Tibial artery (tissue), 4 donors: ENCODE results near the gene NAT9.

Experiments
- DNase-seq, 2 donors: peaks; one replicate each; pipeline ENCODE4 v3.0.0-alpha.2; 2019
- H3K27ac ChIP-seq, 2 donors: fragments of 200-600 bp; sonication (generic) in 1 of 2; 1 replicate in 1 of 2; 2 replicates in 1 of 2; pipeline ENCODE4 v1.5.1; 2018 to 2019; ENCODE audit warnings: mild to moderate bottlenecking in 1 of 2
- H3K27me3 ChIP-seq, 2 donors: fragments of 200-600 bp; sonication (generic) in 1 of 2; one replicate each; pipeline versions ENCODE4 v1.5.1 to v1.6.0; 2016 to 2019
- H3K36me3 ChIP-seq, 3 donors: fragments of 200-600 bp; sonication (generic) in 2 of 3; one replicate each; pipeline ENCODE4 v1.5.1; 2016 to 2019; ENCODE audit warnings: mild to moderate bottlenecking in 2 of 3
- H3K4me1 ChIP-seq, 4 donors: fragments of 200-600 bp; sonication (generic) in 2 of 4; 1 replicate in 3 of 4; 2 replicates in 1 of 4; pipeline ENCODE4 v1.5.1; 2016 to 2019
- H3K4me3 ChIP-seq, 2 donors: fragments of 200-600 bp; sonication (generic) in 1 of 2; 1 replicate in 1 of 2; 2 replicates in 1 of 2; pipeline ENCODE4 v1.5.1; 2018 to 2019; ENCODE audit warnings: mild to moderate bottlenecking in 2 of 2
- H3K9me3 ChIP-seq, 3 donors: fragments of 200-600 bp; sonication (generic) in 1 of 3; one replicate each; pipeline ENCODE4 v1.5.1; 2016 to 2019
- CTCF ChIP-seq, 2 experiments: fragments of 200-600 bp in 1 of 2; fragments of 450-650 bp in 1 of 2; IDR thresholded peaks; one replicate each; pipeline ENCODE4 v1.5.1; 2017 to 2019; ENCODE audit warnings: antibody characterized with exemption in 2 of 2, mild to moderate bottlenecking in 1 of 2, moderate library complexity in 1 of 2
- intact Hi-C: fragments of 100-400 bp; cut with DNase I; formaldehyde crosslinking; loops from one replicate; pipeline ENCODE4 v1.15.0; 2023; ENCODE audit warnings: low total_unique reads

The NAT9 gene

GRCh38 chr17:74758848-74759168, 17.3 kb downstream of the NAT9 start:
- H3K4me3 ChIP-seq: no peak overlapping the region
- no peaks in the 10 kb centered on the region for H3K9me3 ChIP-seq
- H3K27me3 ChIP-seq: no peaks in the 10 kb centered on the region
- no peak for DNase-seq
- H3K36me3 ChIP-seq: no peaks in the 10 kb centered on the region
- intact Hi-C loops: no loop called here
- no peak overlapping the region for H3K27ac ChIP-seq
- H3K4me1 ChIP-seq: peaks cover 0 to 53% (median 17%) of the 10 kb centered on the region in 4 donors
- no peak for TF ChIP-seq CTCF (IDR thresholded peaks at IDR 0.05)

- Histone ChIP-seq H3K4me1 (peaks cover 0 to 53% (median 17%) of the 10 kb centered on the region in 4 donors), H3K27me3 (no peaks in the 10 kb centered on the region), H3K4me3 (no peak overlapping the region), H3K36me3 (no peaks in the 10 kb centered on the region), H3K27ac (no peak overlapping the region), H3K9me3 (no peaks in the 10 kb centered on the region)
- TF ChIP-seq CTCF (IDR thresholded peaks at IDR 0.05): no peak
- DNase-seq: no peak
- intact Hi-C loops: no loop called here
These were observed 18.0 kb downstream of the NAT9 start for GRCh38 chr17:74757931-74758847.

GRCh38 chr17:74757502-74757901, 18.6 kb downstream of the NAT9 start:
- H3K27ac ChIP-seq: no peak overlapping the region
- H3K9me3 ChIP-seq: no peaks in the 10 kb centered on the region
- no peaks in the 10 kb centered on the region for H3K36me3 ChIP-seq
- H3K4me1 ChIP-seq: peaks cover 0 to 50% (median 17%) of the 10 kb centered on the region in 4 donors
- intact Hi-C loops: no loop called here
- H3K4me3 ChIP-seq: no peak overlapping the region
- peak in 1 of 2 donors; percentile 46 for DNase-seq
- no peaks in the 10 kb centered on the region for H3K27me3 ChIP-seq
- TF ChIP-seq CTCF (IDR thresholded peaks at IDR 0.05): no peak

- H3K36me3 ChIP-seq: no peaks in the 10 kb centered on the region
- no peak overlapping the region for H3K4me3 ChIP-seq
- H3K27me3 ChIP-seq: no peaks in the 10 kb centered on the region
- DNase-seq: no peak
- TF ChIP-seq CTCF (IDR thresholded peaks at IDR 0.05): no peak
- no peak overlapping the region for H3K27ac ChIP-seq
- no peaks in the 10 kb centered on the region for H3K9me3 ChIP-seq
- intact Hi-C loops: no loop called here
- H3K4me1 ChIP-seq: peaks cover 0 to 51% (median 17%) of the 10 kb centered on the region in 4 donors
These were observed 19.3 kb downstream of the NAT9 start for GRCh38 chr17:74756891-74757290.

- Histone ChIP-seq H3K27ac (no peak overlapping the region), H3K9me3 (no peaks in the 10 kb centered on the region), H3K36me3 (no peaks in the 10 kb centered on the region), H3K4me1 (peaks cover 0 to 51% (median 28%) of the 10 kb centered on the region in 4 donors), H3K4me3 (no peak overlapping the region), H3K27me3 (no peaks in the 10 kb centered on the region)
- DNase-seq: no peak
- no peak for TF ChIP-seq CTCF (IDR thresholded peaks at IDR 0.05)
- intact Hi-C loops: no loop called here
These were observed 20.6 kb downstream of the NAT9 start for GRCh38 chr17:74755533-74755932.
